Endometrial microvascular endothelial cells (primary cell): ENCODE results near the gene SH2D3A. TPM values are rescaled to one million over a fixed set of nuclear protein-coding genes. Genes with fewer than 3 reads are reported as not detected.
"Not testable (repeated sequence)": the region's sequence is repeated elsewhere in the genome, so short reads cannot be mapped to it uniquely, and the experiment has no call there.

Source experiments
- in situ Hi-C: cut with HindIII; loops from 2 replicates; pipeline ENCODE4 v1.10.0; 2017; ENCODE audit warnings: low sequenced_read_pairs, low pct_unique_long_range_greater_than_20kb; ENCODE audit errors: inconsistent ontology term
- total RNA-seq: library from RNA; depleted of rRNA; stranded (reverse); fragments of >200 nt; gene quantifications from one replicate; pipeline ENCODE4 v1.2.3, GENCODE V29; 2015; ENCODE audit errors: inconsistent ontology term

Gene SH2D3A
- total RNA-seq, 1 donor from 2014 or later: not detected

DNA sequence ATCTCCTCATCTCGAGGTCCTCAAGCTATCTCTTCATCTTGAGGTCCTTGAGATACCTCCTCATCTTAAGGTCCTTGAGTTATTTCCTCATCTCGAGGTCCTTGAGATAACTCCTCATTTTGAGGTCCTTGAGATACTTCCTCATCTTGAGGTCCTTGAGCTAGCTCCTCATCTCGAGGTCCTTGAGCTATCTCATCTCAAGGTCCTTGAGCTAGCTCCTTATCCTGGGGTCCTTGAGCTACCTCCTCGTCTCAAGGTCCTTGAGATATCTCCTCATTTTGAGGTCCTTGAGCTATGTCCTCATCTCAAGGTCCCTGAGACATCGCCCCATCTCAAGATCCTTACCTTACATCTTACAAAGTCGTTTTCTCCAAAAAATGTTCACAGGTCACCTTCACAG, 24.0 kb upstream of the SH2D3A start:
- in situ Hi-C loops: no loop called here

DNA sequence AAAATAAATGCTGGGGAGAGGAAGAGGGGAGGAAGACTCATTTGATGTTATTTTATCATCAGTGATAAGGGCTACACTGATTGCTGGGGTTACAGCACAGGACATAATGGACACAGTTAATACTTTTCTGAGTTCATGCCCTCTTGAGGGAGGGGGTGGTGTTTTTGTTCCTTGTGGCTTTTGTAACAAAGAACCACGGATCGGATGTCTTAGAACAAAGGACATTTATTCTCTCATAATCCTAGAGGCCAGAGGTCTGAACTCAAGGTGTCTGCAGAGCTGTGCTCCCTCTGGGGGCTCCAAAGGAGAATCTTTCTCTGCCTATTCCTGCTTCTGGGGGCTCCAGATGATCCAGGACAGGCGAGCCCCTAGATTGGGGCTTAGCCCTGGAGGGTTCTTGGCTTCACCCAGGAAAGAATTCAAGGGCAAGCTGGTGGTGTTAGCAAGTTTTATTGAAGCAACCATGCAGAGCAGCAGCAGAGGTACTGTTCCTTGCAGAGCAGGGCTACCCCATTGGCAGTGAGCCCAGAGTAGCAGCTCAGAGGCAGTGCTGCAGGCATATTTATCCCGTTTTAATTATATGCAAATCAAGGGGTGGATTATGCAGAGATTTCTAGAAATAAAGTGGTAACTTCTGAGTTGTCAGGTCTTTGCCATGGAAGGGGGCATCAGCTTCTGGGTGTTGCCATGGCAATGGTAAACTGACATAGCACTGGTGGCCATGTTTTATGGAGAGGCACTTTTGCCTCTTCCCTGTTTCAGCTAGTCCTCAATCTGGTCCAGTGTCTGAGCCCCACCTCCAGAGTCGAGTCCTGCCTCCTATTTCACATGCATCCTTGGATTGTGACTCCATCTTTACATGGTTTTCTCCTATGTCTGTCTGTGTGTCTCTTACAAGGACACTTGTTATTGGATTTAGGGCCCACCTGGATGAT, 23.2 kb upstream of the SH2D3A start:
- in situ Hi-C loops: no loop called here

DNA sequence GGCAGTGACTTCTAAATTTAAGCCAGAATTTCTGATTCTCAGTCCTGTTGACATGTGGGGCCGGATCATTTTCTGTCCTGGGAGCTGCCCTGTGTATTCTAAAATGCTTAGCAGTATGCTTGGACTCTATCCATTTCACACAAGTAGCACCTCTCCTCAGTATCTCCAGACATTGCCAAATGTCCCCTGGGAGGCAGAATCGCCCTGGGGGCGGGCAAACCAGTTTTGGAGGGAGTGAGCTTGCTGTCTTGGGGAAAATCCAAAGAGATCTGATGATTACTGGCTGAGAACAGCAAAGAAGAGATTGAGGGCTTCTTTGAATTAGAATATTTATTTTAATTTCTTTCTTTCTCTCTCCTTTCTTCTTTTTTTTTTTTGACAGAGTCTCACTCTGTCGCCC, 21.7 kb upstream of the SH2D3A start:
- in situ Hi-C loops: no loop called here

DNA sequence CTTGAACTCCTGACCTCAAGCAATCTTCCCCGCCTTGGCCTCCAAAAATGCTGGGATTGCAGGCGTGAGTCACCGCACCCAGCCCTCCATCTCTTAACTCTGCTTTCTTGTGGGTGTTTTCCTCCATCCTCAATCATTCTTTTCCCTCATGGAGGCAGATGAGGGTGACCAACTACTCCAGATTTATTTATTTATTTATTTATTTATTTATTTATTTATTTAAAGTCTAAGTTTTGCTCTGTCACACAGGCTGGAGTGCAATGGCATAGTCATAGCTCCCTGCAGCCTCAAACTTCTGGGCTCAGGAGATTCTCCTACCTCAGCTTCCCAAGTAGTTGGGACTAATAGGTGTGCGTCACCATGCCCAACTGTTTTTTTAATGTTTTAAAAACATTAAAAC, 20.2 kb upstream of the SH2D3A start:
- in situ Hi-C loops: no loop called here

DNA sequence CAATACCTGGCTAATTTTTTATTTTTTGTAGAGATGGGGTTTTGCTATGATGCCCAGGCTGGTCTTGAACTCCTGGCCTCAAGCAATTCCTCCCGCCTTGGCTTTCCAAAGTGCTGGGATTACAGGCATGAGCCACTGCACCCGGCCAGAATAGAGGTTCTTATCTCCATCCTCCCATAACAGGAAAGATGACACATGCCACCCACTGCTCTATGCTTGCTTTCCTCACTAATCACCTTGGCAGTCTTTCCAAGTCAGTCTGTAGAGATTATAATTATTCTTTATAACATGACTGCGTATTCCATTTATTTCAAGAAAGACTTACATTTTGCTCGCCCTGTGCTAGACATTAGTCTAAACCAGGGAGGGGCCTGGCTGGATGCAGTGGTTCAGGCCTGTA, 12.0 kb upstream of the SH2D3A start:
- in situ Hi-C loops: no loop called here

DNA sequence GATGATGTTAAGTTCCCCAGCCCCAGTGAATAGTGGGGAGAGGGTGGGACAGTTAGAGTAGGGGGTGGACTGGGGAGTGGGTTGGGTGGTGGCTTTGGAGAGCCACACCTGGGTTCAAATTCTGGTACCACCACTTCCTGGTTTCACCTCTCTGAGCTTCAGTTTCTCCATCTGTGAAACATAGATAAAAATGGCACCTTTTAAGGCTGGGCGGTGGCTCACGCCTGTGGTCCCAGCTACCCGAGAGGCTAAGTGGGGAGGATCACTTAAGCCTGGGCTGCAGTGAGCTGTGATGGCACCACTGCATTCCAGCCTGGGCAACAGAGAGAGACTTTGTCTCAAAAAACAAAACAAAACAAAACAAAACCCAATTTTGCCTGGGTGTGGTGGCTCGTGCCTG, 11.2 kb upstream of the SH2D3A start:
- in situ Hi-C loops: no loop called here

DNA sequence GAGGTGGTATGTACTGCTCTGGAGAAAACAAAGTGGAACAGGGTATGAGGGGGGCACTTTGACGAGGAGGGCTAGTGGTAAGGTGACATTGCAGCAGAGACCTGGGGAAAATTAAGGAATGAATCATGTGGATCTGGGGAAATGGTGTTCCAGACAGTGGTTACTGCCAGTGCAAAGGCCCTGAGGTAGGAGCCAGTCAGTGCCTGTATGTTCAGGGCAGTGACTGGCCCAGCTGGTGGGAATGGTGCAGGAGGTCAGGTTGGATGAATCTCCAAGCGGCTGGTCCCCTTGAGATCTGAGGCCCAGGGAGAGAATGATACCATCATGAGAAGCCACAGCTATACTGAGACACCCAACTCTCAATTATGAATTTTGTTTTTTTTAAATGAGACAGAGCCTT, 10.2 kb upstream of the SH2D3A start:
- in situ Hi-C loops: no loop called here

DNA sequence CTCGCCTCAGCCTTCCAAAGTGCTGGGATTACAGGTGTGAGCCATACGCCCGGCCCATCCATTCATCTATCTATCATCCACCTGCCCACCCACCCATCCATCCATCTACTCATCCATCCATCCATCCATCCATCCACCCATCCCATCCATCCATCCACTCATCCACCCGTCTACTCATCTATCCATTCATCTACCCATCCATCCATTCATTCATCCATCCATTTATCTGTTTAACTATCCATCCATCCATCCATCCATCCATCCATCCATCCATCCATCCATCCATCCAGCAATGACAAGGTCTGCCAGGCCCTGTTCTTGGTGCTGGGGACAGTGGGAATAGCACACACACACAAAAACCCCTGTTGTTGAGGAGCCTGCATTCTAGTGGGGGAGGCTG, 9.8 kb upstream of the SH2D3A start:
- in situ Hi-C loops: no loop called here

DNA sequence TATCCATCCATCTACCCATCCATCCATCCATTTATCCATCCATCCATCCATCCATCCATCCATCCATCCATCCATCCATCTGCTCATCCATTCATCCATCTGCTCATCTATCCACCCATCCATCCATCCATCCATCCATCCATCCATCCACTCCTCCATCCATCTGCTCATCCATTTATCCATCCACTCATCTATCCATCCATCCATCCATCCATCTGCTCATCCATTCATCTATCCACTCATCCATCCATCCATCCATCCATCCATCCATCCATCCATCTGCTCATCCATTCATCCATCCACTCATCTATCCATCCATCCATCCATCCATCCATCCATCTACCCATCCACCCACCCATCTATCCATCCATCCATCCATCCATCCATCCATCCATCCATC, 8.8 kb upstream of the SH2D3A start:
- in situ Hi-C loops: not testable (repeated sequence)

DNA sequence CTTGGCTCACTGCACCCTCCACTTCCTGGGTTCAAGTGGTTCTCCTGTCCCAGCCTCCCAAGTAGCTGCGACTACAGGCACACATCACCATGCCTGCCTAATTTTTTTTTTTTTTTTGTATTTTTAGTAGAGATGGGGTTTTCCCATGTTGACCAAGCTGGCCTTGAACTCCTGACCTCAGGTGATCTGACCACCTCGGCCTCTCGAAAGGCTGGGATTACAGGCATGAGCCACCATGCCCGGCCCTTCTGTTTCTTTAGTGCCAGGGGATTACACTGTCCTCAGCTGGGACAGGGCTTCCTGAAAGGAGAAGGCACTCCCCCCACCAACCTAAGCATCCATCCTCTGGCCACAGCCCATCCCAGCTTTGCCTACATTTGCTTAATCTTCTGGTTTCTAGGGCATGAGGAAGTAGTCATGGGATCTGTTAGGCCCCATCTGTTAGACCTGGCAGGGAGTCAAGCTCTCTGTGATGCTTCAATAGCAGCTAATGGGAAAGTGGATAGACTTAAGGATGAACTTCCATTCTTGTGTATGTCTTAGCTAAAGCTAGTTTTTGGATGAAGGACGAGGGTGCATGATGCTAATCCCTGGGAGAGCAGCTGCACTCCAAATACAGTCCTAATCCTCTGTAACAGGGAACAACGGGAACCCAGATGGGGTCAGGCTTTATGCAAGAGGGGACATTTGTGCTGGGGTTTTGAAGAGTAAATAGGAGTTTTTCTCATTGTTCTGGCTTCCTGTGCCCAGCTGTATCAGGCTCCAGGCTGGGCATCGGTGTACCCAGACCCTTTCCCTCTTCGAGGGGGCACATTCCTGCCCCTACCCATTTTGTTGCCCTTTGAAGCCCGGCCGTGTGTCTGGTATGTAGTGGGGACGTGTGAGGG, 7.8 kb upstream of the SH2D3A start:
- in situ Hi-C loops: no loop called here

DNA sequence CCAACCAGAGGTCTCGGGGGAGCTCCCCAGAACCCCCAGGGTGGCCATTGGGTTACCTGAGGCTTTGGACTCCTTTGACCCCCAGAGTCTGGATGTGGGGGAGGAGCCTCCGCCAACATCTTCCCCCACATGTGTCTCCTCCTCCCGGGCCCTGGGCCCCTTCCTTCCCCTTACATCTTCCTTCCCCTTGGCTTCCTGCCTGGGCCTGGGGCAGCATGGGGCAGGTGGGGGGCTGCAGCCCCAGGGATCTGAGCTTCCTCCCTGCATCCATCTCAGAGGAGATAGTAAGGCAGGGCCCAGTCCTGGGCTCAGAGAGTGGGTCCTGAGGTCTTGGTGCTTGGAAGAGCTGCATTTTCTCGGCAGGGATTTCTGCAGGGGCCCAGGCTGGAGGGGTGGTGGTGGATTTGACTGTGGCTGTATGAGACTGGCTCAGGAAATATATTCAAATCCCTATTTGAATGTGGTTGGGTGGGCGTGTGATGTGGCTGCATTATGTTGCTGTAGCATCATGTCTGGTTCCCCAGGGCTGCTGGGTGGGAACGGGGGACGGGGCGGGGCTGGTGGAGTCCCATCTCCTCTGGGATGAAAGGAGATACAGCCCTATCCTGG, 6.2 kb upstream of the SH2D3A start:
- in situ Hi-C loops: no loop called here

DNA sequence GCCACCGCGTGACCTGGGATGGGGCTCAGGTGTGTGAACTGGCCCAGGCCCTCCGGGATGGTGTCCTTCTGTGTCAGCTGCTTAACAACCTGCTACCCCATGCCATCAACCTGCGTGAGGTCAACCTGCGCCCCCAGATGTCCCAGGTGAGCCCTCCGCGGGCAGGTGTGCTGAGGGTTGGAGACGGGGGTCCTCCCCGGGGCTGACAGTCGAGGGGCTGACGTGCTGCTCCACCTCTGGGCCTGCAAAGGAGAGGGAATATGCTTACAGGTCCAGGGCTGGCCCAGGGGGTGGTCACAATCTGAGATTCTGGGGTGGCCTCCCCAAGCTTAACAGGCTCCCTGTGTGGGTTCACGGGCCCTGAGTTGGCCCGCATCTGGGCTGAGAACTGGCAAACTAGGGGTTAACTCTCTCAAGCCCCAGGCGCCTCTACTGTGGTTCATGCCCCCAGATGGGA, 5.7 kb upstream of the SH2D3A start:
- in situ Hi-C loops: no loop called here

DNA sequence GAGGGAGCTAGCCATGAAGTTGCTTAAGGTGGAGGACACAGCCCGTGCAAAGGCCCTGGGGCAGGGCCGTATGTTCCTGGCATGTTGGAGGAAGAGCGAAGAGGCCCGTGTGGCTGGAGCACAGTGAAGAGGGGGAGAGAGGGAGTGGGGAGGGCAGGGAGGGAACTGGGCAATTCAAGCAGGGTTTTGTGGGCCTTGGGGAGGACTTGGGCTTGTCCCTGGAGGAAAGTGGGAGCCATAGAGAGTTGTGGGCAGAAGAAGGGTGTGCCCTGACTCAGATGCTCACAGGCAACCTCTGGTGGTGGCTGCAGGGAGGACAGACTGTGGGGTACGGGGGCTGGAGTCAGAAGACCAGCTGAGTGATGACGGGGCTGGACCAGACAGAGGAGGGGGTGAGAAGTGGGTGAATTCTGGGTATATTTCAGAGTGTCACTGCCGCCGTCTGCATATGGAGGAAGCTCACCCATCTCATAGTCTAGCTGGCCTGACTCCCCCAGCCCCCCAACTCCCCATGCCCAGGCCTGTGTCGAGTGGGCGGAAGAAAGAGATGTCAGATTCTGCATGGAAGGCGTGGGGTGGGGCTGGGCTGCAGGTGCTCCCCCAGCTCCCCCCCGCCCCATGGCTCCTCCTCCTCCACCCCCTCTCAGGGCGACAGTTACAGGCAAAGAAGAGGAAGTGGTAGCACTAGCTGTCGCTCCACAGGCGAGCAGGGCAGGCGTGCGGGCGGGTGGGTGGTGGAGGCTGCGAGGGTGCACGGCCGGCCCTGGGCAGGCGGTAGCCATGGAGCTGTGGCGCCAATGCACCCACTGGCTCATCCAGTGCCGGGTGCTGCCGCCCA, 5.0 kb upstream of the SH2D3A start, which contains the start of gene VAV1:
Gene VAV1, plus strand, starts transcription at position 681 of the 838 bp plus-strand sequence. Its CDS starts 100 bp downstream, at position 781.
- in situ Hi-C loops: no loop called here

DNA sequence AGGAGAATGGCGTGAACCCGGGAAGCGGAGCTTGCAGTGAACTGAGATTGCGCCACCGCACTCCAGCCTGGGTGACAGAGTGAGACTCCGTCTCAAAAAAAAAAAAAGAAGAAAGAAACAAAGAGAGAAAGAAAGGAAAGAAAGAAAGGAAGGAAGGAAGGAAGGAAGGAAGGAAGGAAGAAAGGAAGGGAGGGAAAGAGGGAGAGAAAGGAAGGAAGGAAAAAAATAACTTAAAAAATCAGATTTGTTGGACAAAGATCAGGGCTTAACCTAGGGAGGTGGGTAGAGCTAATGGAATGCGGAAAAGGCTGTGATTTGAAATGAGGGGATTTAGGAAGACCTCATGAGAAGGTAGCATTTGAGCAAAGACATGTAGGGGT, 4.4 kb upstream of the SH2D3A start:
- in situ Hi-C loops: not testable (repeated sequence)

DNA sequence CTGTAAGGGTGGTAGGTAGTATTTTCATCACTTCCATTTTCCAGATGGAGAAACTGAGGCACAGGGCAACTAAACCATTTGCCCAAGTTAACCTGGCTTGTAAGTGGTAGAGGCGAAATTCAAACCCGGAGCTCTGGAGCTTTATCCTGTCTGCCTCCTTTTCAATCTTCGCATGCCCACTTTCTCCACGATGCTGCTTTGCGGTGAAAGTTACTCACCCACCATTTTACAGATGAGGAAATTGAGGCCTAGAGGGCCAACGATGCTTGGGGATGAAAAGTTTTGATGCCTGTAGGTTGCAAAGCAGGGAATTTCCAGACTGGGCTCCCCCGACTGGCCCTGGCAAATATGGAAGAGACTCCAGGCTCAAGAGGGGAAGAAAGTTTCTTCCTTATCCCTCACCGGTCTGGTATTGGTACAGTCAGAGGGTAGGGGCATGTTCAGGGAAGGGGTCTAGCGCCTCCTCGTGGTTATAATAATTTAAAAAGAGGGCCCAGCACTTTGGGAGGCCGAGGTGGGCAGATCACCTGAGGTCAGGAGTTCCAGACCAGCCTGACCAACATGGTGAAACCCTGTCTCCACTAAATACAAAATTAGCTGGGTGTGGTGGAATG, 1.9 kb upstream of the SH2D3A start:
- in situ Hi-C loops: no loop called here

DNA sequence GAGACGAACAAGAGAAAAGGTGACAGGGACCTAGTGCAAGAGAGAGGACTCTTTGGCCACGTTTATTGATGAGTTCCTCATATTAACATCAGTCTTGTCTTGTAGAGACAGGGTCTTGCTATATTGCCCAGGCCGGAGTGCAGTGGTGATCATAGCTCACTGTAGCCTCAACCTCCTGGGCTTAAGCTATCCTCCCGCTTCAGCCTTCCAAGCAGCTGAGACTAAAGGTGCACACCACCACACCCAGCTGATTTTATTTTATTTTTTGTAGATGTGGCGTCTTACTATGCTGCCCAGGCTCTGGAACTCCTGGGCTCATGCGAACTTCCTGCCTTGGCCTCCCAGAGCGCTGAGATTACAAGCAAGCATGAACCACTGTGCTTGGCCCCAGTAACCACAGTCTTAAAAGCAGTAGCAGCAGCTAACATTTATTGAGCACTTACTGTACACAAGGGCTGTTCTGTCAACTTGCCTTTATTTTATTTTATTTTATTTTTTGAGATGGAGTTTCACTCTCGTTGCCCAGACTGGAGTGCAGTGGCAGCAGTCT, 1.1 kb upstream of the SH2D3A start:
- in situ Hi-C loops: no loop called here

DNA sequence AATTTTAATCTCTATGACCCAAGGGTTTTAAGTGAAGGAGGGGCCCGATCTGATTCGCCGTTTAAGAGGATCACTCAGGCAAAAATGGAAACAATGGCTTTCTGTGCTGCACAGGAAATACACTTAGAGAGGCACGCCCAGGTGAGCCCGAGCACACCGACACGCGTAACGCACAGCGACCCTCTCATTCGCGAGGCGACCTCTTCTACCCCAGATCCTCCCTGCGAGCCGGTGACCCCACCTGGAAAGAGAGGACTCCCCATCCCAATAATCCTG, 216 bp downstream of the SH2D3A start:
- in situ Hi-C loops: no loop called here
